Measurements from ENCODE around the gene TBK1. TPM values are rescaled to one million over a fixed set of nuclear protein-coding genes. Genes with fewer than 3 reads are reported as not detected.

Gene TBK1
- total and polyA plus RNA-seq, 2 of the 13 experiments (the other 11 are each of a cell fraction or from before 2014, with no cell fraction given), result 10.3 to 25.2 TPM

DNA sequence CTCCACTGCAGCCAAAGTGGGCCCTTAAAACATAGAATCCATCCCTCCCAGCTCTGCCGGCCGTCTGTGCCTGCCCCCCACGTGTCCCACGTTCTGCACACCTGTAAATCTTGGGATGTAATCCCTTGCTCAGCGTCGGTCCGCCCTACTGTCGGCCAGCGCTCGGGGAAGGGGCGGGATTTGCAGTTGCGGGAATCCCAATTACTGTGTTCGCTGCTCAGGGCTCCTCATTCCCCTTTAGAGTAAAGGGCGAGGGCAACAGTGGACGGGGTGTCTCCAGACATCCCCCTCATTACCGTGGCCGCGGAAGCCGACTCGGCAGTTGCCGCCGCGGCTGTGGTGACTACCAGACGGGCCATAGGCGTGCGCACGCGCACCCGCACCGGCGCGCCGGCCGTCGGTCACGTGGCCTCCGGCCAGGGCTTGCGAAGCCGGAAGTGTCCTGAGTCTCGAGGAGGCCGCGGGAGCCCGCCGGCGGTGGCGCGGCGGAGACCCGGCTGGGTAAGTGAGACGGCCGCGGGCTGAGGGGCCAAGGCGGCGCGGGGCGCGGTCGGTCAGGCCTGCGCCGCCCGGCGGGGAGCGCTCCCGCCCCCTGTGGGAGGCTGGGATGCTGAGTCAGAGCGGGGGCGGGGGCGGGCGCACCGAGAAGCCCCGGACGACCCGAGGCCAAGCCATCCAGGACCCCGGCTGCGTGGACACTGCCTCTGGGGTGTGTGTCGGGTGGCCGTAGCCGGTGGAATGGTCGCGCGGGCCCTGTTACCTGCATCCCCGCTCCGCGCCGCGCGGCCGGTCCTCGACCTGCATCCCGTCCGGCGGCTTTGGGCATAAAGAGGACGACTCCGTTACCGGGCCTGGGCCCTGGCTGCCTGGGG, at the start of gene TBK1 (continued):
- TF ChIP-seq HNRNPH1 (optimal IDR thresholded peaks at IDR 0.05; ENCODE audit: low read depth, low read length) (no peak), PCBP2 (optimal IDR thresholded peaks at IDR 0.05; ENCODE audit: low read depth, low read length, poor library complexity, severe bottlenecking) (no peak), GLI4 (CRISPR knock-in tag; IDR thresholded peaks at IDR 0.05; ENCODE audit: borderline replicate concordance) (peak; percentile 19; the same call in 1 of the 2 replicates), ZNF235 (CRISPR knock-in tag; IDR thresholded peaks at IDR 0.05; ENCODE audit: borderline replicate concordance) (no peak), TOPORS (CRISPR knock-in tag; IDR thresholded peaks at IDR 0.05) (no peak), ZNF232 (CRISPR knock-in tag; IDR thresholded peaks at IDR 0.05; ENCODE audit: borderline replicate concordance) (no peak), SYNCRIP (IDR thresholded peaks at IDR 0.05; ENCODE audit: insufficient read depth, low read depth, low read length) (no peak), PPARG (CRISPR knock-in tag; conservative IDR thresholded peaks at IDR 0.05) (no peak), ZNF816 (CRISPR knock-in tag; IDR thresholded peaks at IDR 0.05; ENCODE audit: borderline replicate concordance) (no peak), ZFP36L2 (CRISPR knock-in tag; IDR thresholded peaks at IDR 0.05) (no peak), ZNF260 (CRISPR knock-in tag; IDR thresholded peaks at IDR 0.05; ENCODE audit: borderline replicate concordance, low read depth) (no peak), SP2 (CRISPR knock-in tag; IDR thresholded peaks at IDR 0.05) (0 out of 2 replicates have a peak, but pooled peaks have one; percentile 47), KLF16 (CRISPR knock-in tag; IDR thresholded peaks at IDR 0.05) (peak in 1 of 2 experiments; percentile 10; a peak in 2 of 4 replicates), NCOA1 (CRISPR knock-in tag; IDR thresholded peaks at IDR 0.05) (0 out of 2 replicates have a peak, but pooled peaks have one; percentile 46)
- TF ChIP-seq, protein P1, sequence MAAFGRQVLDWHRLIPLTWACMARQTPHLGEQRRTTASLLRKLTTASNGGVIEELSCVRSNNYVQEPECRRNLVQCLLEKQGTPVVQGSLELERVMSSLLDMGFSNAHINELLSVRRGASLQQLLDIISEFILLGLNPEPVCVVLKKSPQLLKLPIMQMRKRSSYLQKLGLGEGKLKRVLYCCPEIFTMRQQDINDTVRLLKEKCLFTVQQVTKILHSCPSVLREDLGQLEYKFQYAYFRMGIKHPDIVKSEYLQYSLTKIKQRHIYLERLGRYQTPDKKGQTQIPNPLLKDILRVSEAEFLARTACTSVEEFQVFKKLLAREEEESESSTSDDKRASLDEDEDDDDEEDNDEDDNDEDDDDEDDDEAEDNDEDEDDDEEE (CRISPR knock-in tag; IDR thresholded peaks at IDR 0.05), result no peak
- TF ChIP-seq, protein P2, sequence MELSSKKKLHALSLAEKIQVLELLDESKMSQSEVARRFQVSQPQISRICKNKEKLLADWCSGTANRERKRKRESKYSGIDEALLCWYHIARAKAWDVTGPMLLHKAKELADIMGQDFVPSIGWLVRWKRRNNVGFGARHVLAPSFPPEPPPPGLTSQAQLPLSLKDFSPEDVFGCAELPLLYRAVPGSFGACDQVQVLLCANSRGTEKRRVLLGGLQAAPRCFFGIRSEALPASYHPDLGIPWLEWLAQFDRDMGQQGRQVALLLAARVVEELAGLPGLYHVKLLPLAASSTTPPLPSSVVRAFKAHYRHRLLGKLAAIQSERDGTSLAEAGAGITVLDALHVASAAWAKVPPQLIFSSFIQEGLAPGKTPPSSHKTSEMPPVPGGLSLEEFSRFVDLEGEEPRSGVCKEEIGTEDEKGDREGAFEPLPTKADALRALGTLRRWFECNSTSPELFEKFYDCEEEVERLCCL (CRISPR knock-in tag; IDR thresholded peaks at IDR 0.05; ENCODE audit: borderline replicate concordance), result no peak
- TF ChIP-seq, protein P3, sequence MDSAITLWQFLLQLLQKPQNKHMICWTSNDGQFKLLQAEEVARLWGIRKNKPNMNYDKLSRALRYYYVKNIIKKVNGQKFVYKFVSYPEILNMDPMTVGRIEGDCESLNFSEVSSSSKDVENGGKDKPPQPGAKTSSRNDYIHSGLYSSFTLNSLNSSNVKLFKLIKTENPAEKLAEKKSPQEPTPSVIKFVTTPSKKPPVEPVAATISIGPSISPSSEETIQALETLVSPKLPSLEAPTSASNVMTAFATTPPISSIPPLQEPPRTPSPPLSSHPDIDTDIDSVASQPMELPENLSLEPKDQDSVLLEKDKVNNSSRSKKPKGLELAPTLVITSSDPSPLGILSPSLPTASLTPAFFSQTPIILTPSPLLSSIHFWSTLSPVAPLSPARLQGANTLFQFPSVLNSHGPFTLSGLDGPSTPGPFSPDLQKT (CRISPR knock-in tag; IDR thresholded peaks at IDR 0.05; ENCODE audit: borderline replicate concordance), result 0 out of 2 replicates have a peak, but pooled peaks have one; percentile 13
